RPMI8226 (cell line): ENCODE data around the gene DCTN4.
"Not testable (repeated sequence)": the region's sequence is repeated elsewhere in the genome, so short reads cannot be mapped to it uniquely, and the experiment has no call there.

Experiments used
- DNase-seq: peaks from one replicate; pipeline ENCODE4 v3.0.0-alpha.2; 2015

The DCTN4 gene

GRCh38 chr5:150758531-150759333 is at the start of gene DCTN4:
Gene DCTN4, minus strand, starts transcription at chr5:150759017. Its CDS starts 24 bp downstream, at chr5:150758993.
- peak; percentile 95 for DNase-seq

GRCh38 chr5:150804388-150804787 is 45.6 kb upstream of the DCTN4 start:
- no peak for DNase-seq

GRCh38 chr5:150801117-150801927 is 42.5 kb upstream of the DCTN4 start:
- peak; percentile 44 for DNase-seq

GRCh38 chr5:150797384-150797783 is 38.6 kb upstream of the DCTN4 start:
- no peak for DNase-seq

GRCh38 chr5:150794927-150795326 is 36.1 kb upstream of the DCTN4 start:
- DNase-seq: no peak

GRCh38 chr5:150793423-150793888 is 34.6 kb upstream of the DCTN4 start:
- not testable (repeated sequence) for DNase-seq

- no peak for DNase-seq
Observed at GRCh38 chr5:150791536-150791935, 32.7 kb upstream of the DCTN4 start.

GRCh38 chr5:150789943-150790611 is 31.3 kb upstream of the DCTN4 start:
- DNase-seq: no peak

GRCh38 chr5:150789450-150789849 is 30.6 kb upstream of the DCTN4 start:
- DNase-seq: no peak

- DNase-seq: no peak
Observed at GRCh38 chr5:150788977-150789376, 30.2 kb upstream of the DCTN4 start.

- no peak for DNase-seq
Observed at GRCh38 chr5:150787656-150788055, 28.8 kb upstream of the DCTN4 start.

- no peak for DNase-seq
Observed at GRCh38 chr5:150786876-150787275, 28.1 kb upstream of the DCTN4 start.

GRCh38 chr5:150785950-150786349 is 27.1 kb upstream of the DCTN4 start:
- no peak for DNase-seq

GRCh38 chr5:150783422-150783928 is 24.7 kb upstream of the DCTN4 start:
- peak; percentile 72 for DNase-seq

GRCh38 chr5:150782850-150783249 is 24.0 kb upstream of the DCTN4 start:
- DNase-seq: no peak

GRCh38 chr5:150781706-150782614 is 23.1 kb upstream of the DCTN4 start:
- DNase-seq: no peak

- no peak for DNase-seq
Observed at GRCh38 chr5:150780816-150781221, 22.0 kb upstream of the DCTN4 start.

GRCh38 chr5:150780187-150780692 is 21.4 kb upstream of the DCTN4 start:
- DNase-seq: no peak

- no peak for DNase-seq
Observed at GRCh38 chr5:150779397-150780186, 20.8 kb upstream of the DCTN4 start.

GRCh38 chr5:150778517-150779396 is 19.9 kb upstream of the DCTN4 start, which contains the start of gene SMIM3:
Gene SMIM3, plus strand, starts transcription at chr5:150778757. Its CDS starts 16,684 bp downstream, at chr5:150795441.
- DNase-seq: peak; percentile 29
